GM12891 (cell line): Measurements from ENCODE around the gene PARVG.

Source experiments
- POLR2A ChIP-seq: IDR thresholded peaks from 2 replicates; pipeline ENCODE4 v1.6.1; 2011; ENCODE audit warnings: low read depth, low read length, control low read depth
- POU2F2 ChIP-seq: IDR thresholded peaks from 2 replicates; pipeline ENCODE4 v1.6.1; 2011; ENCODE audit warnings: low read depth, mild to moderate bottlenecking, control low read depth, low read length, moderate library complexity

GRCh38 chr22:44243761-44244160, 63.0 kb downstream of the PARVG start:
- TF ChIP-seq POLR2A (no peak), POU2F2 (no peak)
